ENCODE data around the gene KCNJ13.
"Not testable (repeated sequence)": the region's sequence is repeated elsewhere in the genome, so short reads cannot be mapped to it uniquely, and the experiment has no call there.

KCNJ13 gene

DNA sequence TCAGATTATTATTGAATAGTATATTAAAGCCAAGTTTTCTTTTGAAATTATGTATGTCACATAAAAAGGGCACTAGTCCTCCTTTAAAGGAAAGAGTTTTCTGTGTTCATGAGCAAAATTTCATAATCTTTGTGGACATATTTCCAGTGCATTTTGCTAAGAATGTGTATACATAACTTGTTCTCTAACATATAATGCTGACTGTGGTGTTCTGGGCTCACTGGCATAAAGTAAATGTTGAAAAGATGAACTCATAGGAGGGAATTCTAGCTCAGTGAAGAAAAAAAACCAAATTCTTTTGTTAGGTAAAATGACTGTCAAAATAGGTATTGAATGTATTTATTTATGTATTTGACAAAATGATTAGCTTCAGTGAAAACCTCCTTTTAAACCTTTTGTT, 6.2 kb downstream of the KCNJ13 start:
- DNase-seq (ENCODE audit: low read depth in 1 of 2, low spot score in 1 of 2) = no peak

DNA sequence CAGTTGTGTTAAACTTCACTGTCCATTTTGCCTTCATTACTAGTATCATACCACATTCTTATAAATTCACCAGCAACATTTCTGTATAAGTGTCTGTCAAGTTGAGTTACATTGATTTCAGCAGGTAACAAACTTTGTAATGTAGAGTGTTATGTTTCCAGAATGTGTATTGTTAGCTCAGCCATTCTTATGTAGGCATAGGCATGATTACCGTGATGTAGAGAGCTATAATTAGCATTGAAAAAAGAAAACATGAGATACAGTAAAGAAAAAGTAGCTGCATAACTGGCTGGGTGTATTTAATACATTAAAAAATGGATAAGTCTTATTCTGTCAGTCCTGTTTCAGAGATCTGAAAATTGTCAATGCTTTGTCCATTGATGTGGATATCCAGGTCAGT, 8.5 kb downstream of the KCNJ13 start:
- DNase-seq (ENCODE audit: low read depth in 1 of 2, low spot score in 1 of 2) = no peak

DNA sequence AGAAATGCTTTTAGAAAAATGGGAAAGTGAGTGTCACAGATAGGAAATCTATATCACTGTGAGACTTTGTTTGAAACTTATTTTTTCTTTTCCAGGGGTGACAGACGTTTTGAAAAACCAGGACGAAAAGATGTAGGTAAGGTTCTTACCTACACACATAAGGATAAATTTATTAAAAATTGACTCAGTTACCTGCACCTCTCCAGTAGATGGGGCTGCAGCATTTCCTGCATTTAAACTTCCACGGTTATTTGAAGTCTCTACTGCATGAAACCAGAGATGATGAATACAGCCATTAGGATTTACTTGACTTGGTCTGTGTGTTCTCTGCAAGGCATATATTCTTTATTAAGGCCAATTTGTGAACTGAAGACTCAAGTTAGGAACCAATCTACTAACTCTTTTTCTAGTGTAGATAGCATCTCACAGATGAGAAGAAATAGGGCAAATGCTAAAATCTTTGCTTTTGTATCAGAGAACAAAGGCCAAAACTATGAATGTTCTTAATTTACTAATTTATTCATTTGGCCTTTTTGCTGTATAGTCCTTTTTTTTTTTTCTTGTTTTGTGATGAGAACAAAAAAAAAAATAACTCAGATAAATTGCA, 15.0 kb downstream of the KCNJ13 start:
- peak in 1 of 2 donors; percentile 9 for DNase-seq (ENCODE audit: low read depth in 1 of 2, low spot score in 1 of 2)

DNA sequence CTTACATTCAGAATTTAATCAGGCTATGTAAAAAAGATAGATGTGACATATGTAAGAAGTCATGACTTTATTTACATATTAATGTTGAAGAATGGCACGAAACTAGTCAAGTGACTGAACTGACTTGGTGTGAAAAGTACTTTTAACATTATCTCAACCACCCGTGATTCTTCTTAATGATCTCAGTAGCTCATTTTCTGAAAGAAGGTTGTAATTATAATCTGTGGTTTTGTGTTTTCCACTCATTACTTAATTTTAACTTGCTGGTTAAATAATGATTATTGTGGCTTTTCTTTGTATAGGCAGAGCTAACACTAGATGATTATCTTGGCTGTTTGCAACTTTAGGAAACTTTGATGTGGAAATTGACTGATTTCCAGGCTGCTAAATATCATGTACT, 18.5 kb downstream of the KCNJ13 start:
- no peak for DNase-seq (ENCODE audit: low read depth in 1 of 2, low spot score in 1 of 2)

DNA sequence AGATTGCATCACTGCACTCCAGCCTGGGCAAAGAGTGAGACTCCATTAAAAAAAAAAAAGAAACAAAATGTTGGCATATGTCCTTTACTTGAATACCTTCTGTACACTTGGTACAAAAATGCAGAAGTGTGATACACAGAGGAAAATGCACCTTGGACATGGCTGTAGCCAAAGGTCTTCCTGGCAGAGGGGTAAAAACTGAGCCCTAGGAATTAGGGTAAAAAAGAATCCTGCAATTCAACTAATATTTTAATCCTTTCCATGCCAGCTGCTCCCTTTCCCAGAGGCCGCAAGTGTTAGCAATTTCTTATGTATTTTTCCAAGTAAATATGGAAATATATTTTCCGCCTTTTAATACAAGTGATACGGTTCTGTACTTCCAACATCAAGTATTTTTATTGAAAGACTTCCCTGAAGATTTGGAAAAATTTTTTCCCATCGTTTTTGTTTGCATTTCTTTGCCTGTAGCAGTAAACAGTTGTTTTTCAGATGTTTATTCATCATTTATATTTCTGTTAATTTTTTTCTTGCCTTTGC, 26.2 kb downstream of the KCNJ13 start:
- DNase-seq (ENCODE audit: low read depth in 1 of 2, low spot score in 1 of 2) = no peak

DNA sequence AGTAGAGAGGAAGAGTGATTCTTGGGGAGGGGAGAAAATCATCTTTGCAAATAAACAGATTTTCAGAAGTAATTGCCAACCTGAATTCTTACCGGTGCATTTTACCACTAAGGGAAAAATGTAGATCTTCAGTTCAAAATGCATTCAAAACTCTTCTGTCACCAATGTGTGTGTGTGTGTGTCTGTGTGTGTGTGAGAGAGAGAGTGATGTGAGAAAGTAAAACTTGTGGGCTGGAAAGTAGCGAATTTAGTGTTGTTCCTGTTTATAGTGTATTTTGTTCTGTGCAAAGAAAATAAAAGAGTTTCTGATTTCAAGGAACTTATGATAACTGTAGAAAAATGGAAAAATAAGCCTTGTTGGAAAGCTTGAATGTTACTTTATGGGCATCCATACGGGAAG, 27.0 kb downstream of the KCNJ13 start:
- DNase-seq (ENCODE audit: low read depth in 1 of 2, low spot score in 1 of 2) = no peak

DNA sequence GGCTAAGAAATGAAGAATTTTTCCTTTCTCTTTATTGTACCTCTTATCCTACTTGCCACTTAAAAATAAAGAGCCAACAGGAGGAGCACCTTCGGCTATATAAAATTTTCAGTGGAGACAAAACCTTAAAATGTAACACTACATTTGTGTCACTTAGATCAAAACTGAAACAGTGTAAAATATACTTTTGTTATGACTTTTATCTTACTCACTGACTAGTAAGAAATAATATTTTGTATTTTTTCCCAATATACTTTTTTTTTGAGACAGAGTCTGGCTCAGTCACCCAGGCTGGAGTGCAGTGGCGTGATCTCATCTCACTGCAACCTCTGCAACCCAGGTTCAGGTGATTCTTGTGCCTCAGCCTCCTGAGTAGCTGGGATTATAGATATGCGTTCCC, 28.3 kb downstream of the KCNJ13 start:
- no peak for DNase-seq (ENCODE audit: low read depth in 1 of 2, low spot score in 1 of 2)

DNA sequence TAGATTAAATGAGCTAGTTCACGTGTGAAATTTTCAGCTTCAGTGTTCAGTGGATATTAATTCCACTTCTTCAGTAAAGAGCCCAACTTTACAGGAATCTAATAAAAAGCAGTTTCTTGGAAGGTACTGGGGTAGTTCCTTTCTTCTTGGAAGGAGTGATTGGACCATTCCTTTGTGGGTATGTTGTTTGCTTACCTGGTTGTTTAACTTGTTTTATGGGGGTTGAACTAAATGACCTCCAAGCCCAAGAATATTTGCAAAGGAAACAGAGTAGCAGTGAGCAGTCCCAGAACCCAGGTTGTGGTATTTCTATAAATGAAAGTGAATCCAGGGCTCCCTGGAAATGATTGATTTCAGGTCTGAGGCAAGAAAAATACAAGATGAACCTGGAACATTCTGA, 31.4 kb downstream of the KCNJ13 start:
- DNase-seq (ENCODE audit: low read depth in 1 of 2, low spot score in 1 of 2) = no peak

DNA sequence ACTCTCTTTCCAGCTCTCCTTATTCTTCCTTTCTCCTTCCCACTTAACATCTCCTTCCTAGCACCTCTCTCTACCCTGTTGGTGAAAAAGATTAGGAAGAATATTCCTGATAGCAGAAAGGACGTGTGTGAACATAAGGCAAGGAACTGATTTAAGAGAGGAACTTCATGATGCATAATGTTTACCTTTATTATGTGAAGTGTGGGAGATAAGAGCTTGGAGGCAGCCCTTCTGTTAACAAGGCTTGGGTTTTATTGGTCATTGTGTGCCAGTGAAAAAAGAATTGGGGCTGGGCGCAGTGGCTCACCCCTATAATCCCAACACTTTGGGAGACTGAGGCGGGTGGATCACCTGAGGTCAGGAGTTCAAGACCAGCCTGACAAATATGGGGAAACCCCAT, 34.4 kb downstream of the KCNJ13 start:
- no peak for DNase-seq (ENCODE audit: low read depth in 1 of 2, low spot score in 1 of 2)

DNA sequence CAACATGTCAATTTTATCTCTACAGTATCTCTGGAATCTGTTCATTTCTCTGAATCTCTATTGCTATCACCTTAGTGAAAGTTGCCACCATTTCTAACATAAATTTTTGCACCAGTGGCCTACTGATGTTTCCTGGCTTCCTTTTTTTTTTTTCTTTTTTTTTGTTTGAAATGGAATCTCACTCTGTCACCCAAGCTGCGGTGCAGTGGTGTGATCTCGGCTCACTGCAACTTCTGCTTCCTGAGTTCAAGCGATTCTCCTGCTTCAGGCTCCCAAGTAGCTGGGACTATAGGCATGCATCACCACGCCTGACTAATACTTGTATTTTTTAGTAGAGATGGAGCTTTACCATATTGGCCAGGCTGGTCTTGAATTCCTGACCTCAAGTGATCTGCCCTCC, 35.1 kb downstream of the KCNJ13 start:
- no peak for DNase-seq (ENCODE audit: low read depth in 1 of 2, low spot score in 1 of 2)

DNA sequence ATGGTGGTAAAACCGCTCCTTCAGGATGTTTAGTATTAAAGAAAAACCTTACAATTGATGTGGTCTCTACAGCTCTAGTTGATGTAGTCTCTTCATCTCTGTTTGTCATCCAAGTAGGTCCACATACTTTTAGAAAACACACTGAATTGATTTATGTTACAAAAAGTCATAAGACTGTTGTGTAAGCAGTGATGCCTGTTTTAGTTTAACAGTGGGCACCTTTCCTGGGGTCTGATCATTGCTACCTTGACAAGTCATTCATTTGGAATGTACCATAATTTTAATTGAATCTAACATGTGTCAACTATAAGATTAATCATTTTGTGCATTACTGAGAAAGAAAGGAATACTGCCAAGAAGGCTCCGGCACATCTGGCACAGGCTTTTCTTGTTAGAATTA, 44.9 kb downstream of the KCNJ13 start:
- DNase-seq (ENCODE audit: low read depth in 1 of 2, low spot score in 1 of 2) = no peak

DNA sequence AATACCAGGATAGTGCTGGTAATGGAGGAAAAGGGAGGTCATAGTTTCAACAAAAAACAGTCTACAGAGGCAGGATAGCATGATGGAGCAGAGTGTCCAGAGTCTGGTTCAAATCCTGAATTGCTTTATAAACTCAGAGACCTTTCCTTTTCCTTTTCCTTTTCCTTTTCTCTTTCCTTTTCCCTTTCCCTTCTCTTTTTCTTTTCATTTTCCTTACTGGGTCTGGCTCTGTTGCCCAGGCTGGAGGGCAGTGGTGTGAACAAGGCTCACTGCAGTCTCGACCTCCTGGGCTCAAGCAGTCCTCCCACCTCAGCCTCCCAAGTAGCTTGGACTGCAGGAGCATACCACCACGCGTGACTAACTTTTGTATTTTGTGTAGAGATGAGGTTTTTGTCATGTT, 47.6 kb downstream of the KCNJ13 start:
- DNase-seq (ENCODE audit: low read depth in 1 of 2, low spot score in 1 of 2) = no peak

DNA sequence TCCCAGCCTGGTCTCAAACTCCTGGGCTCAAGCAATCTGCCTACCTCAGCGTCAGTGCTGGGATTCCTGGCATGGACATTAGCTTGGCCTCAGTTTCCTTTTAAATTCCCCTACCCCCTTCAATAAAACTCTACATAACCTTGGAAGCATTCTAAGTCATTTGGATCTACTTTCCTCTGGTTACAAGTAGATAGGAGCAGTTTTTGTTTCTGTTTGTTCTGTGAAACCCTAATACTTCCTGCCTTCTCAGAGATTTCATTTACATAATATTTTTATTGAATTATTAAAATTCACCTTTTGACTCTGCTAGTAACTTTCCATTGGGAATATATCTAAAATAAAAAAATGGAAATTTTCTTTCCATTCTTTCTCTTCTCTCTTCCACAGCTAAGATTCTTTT, 53.3 kb downstream of the KCNJ13 start:
- DNase-seq (ENCODE audit: low read depth in 1 of 2, low spot score in 1 of 2) = no peak

DNA sequence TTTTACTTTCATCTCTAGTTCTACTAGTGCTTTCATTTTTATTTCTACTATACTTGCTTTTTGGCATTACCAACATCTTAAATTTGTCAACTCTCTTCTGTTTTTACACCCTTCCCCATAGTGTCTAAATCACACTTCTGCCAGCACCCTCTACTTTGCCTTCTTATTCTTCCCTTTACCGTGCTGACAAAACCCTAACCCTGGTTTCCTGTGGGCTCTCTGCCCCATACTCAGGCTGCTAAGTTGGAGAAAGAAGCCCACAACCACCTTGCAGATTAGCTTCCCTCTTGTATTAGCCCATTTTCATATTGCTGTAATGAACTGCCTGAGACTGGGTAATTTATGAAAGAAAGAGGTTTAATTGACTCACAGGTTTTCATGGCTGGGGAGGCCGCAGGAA, 54.5 kb downstream of the KCNJ13 start:
- DNase-seq (ENCODE audit: low read depth in 1 of 2, low spot score in 1 of 2) = no peak

DNA sequence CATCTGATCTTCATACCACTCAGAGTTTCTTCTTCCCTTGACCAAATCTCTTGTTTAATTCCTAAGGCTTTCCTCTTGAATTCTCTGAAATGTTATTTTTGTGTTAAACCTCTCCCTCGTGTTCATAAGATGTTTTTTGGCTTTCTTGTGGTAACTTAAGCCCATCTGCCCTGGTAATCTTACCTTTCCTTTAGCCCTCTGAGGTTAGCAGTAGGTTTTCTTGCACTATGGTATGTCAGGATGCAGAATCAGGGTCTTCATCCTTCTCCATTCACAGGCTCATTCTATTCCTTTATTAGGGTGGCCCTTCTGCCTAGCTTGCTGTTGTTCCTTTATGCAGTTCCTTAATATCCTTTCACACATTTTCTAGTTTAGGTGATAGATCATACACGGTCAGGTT, 55.1 kb downstream of the KCNJ13 start:
- no peak for DNase-seq (ENCODE audit: low read depth in 1 of 2, low spot score in 1 of 2)

DNA sequence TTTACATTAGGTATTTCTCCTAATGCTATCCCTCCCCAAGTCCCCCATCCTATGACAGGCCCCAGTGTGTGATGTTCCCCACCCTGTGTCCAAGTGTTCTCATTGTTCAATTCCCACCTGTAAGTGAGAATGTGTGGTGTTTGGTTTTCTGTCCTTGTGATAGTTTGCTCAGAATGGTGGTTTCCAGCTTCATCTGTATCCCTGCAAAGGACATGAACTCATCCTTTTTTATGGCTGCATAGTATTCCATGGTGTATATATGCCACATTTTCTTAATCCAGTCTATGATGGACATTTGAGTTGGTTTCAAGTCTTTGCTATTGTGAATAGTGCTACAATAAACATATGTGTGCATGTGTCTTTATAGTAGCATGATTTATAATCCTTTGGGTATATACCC, 56.3 kb downstream of the KCNJ13 start:
- not testable (repeated sequence) for DNase-seq (ENCODE audit: low read depth in 1 of 2, low spot score in 1 of 2)

Measured in activated T-helper 1 cell treated with anti-CD3 and anti-CD28 coated beads, Interleukin-2, amount 50 U/mL, for 16 hours (primary cell).